Activated T-helper 2 cell treated with anti-CD3 and anti-CD28 coated beads, Interferon-gamma antibody, Interleukin-2, Interleukin-4, amounts not matched to agents 10 μg/mL and 5 μg/mL and 100 μg/mL, durations not matched to agents 14 hours and 24 hours and 36 hours (primary cell): ENCODE measurements around the gene RAB11FIP3. TPM values are rescaled to one million over a fixed set of nuclear protein-coding genes. Genes with fewer than 3 reads are reported as not detected.

Experiments used
- DNase-seq: peaks from one replicate; pipeline ENCODE4 v3.0.0; 2021; ENCODE audit warnings: low spot score
- H3K27ac Mint-ChIP-seq: one replicate; pipeline ENCODE4 v1.8.0; 2021; ENCODE audit warnings: mixed read lengths
- H3K27me3 Mint-ChIP-seq: one replicate; pipeline ENCODE4 v1.8.0; 2021; ENCODE audit warnings: low read depth, mixed read lengths
- H3K36me3 Mint-ChIP-seq: one replicate; pipeline ENCODE4 v1.8.0; 2021; ENCODE audit warnings: low read depth, mixed read lengths
- H3K4me1 Mint-ChIP-seq: one replicate; pipeline ENCODE4 v1.8.0; 2021; ENCODE audit warnings: low read depth, mixed read lengths
- H3K4me3 Mint-ChIP-seq: one replicate; pipeline ENCODE4 v1.8.0; 2021; ENCODE audit warnings: low read depth, mild to moderate bottlenecking, moderate library complexity, mixed read lengths
- H3K9me3 Mint-ChIP-seq: one replicate; pipeline ENCODE4 v1.8.0; 2021; ENCODE audit warnings: mixed read lengths
- intact Hi-C: fragments of 100-400 bp; cut with micrococcal nuclease; formaldehyde crosslinking; loops from one replicate; pipeline ENCODE4 v1.15.1; 2023
- total RNA-seq: library from RNA; stranded (reverse); gene quantifications from 2 replicates; pipeline ENCODE4 v1.2.3, GENCODE V29; 2022

Gene RAB11FIP3
- total RNA-seq, 1 donor from 2014 or later = 47.2 TPM

DNA sequence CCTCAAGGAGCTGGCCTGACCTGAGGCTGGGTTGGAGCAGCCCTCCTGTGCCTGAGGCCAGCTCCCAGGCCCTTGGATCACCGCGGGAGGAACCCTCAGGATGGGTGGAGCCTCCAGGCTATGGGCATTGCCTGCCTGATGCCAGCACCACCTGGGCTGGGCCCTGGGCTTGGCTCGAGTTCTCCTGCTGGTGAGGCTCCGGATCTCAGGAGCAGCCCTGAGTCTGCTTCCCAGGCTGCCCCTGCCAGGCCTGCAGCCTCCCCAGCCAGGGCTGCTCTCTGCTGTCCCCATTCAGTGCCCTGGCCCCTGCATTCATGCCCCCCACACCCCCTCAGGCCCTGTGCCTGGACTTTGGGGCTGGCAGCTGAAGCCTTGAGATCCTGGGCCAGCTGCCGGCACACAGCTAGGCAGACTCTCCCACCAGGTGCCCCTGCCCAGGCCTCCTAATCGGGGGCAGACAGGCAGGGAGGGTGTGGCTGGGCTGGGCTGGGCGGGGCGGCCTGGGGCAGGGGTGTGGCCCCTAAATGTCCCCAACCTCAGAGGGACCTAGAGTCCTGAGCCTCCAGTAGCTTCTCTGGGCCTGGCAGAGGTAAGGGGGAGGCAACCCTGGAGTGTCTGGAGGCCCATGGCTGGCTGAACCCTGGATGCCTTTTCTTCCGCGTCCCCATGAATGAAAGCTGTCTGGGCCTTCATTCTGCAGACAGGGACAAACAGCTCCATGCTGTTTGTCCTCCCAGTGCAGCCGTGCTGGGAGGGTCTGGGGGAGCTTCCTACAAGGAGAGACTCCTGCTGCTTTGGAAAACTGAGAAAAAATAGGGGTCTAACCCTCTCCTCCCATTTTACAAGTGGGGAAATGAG, 143.2 kb downstream of the RAB11FIP3 start:
- Mint-ChIP-seq H3K36me3 (no peaks in the 10 kb centered on the region), H3K4me1 (peaks cover 24% of the 10 kb centered on the region)
- intact Hi-C loops = loop anchor here (5.0 kb wide), 1 partner anchor 41 kb away; the partner anchor contains the start of gene CAPN15

DNA sequence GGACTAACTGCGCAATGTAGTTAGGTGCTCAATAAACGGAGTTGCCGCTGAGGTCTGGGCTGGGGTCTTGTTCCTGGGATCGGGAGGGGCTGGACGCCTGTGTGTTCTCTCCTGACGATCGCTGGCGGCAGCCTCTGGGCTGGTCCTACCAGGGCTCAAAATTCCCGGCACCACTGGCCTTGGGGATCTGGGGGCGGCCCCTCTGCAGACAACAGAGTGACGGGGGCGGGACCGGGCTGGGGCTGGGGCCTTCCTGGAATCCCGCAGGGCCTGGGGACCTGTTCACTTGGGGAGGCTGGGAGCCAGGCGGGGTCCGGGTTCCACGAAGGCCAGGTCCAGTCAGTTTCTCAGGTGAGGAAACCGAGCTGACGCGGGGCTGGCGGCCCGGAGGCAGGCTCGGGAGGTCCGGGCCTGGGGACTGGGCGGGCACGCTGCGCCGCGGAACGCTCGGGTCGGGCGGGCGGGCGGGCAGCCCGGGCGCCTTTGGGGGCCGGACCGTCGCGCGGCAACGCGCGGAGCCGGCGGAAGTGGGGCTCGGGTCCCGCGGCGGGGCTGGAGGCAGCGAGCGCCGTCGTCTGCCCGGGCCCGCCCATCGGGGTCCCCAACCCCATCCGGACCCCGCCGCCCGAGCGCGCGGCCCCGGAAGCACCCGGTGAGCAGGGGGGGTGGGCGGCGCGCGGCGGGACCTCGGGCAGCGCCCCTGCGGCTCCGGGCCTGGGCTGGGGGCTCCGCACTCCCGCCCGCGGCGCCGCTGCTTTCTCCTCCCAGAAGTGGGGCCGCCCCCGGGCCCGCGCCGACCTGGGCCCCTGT, 144.2 kb downstream of the RAB11FIP3 start, which contains the start of gene PIGQ:
Gene PIGQ (plus strand): TSS at position 524 of the 810 bp plus-strand sequence. CDS start 4,107 bp downstream, outside the sequence.
- no peaks in the 10 kb centered on the region for H3K9me3 Mint-ChIP-seq
- H3K27ac Mint-ChIP-seq = peak within 1 kb of the TSS; percentile 89
- no peaks in the 10 kb centered on the region for H3K36me3 Mint-ChIP-seq
- peak within 1 kb of the TSS; percentile 88 for H3K4me3 Mint-ChIP-seq
- intact Hi-C loops = loop anchor here (5.0 kb wide), 1 partner anchor 42 kb away; the partner anchor contains the start of gene CAPN15
- DNase-seq = peak; percentile 61
- no peaks in the 10 kb centered on the region for H3K27me3 Mint-ChIP-seq
- H3K4me1 Mint-ChIP-seq = peaks cover 24% of the 10 kb centered on the region

More for the DNA sequence above, 143.2 kb downstream of the RAB11FIP3 start:
- no peaks in the 10 kb centered on the region for H3K27me3 Mint-ChIP-seq
- H3K9me3 Mint-ChIP-seq = no peaks in the 10 kb centered on the region
- peak overlapping the region; percentile 88 for H3K4me3 Mint-ChIP-seq
- peak overlapping the region; percentile 89 for H3K27ac Mint-ChIP-seq
- no peak for DNase-seq

Other genes with a start within 250 kb of the RAB11FIP3 start
- 0.55 TPM in 1 of 2 replicates, not detected in the other for gene HBA1, start 249.0 kb upstream of the RAB11FIP3 start, total RNA-seq
- 0.39 and 0.62 TPM in 2 replicates for gene HBQ1, start 245.2 kb upstream of the RAB11FIP3 start, total RNA-seq
- 91.0 and 93.5 TPM in 2 replicates for gene LUC7L, start 196.2 kb upstream of the RAB11FIP3 start, total RNA-seq
- 30.3 TPM in 2 replicates for gene FAM234A, start 190.8 kb upstream of the RAB11FIP3 start, total RNA-seq
- 0.30 and 0.46 TPM in 2 replicates for gene RGS11, start 149.7 kb upstream of the RAB11FIP3 start, total RNA-seq
- 0.82 TPM in 1 of 2 replicates, not detected in the other for gene ARHGDIG, start 145.1 kb upstream of the RAB11FIP3 start, total RNA-seq
- not detected in 2 replicates for gene PDIA2, start 142.5 kb upstream of the RAB11FIP3 start, total RNA-seq
- 28.1 and 29.1 TPM in 2 replicates for gene AXIN1, start 72.9 kb upstream of the RAB11FIP3 start, total RNA-seq
- gene MRPL28, start 55.1 kb upstream of the RAB11FIP3 start, total RNA-seq = 92.5 and 92.9 TPM in 2 replicates
- gene PGAP6, start 43.7 kb upstream of the RAB11FIP3 start, total RNA-seq = 34.3 and 36.7 TPM in 2 replicates
- 78.4 and 84.2 TPM in 2 replicates for gene NME4, start 28.4 kb upstream of the RAB11FIP3 start, total RNA-seq
- 18.9 and 20.9 TPM in 2 replicates for gene DECR2, start 23.8 kb upstream of the RAB11FIP3 start, total RNA-seq
- 101 and 103 TPM in 2 replicates for gene CAPN15, start 102.1 kb downstream of the RAB11FIP3 start, total RNA-seq
- not detected in 2 replicates for gene PRR35, start 134.7 kb downstream of the RAB11FIP3 start, total RNA-seq
- 1.1 and 1.3 TPM in 2 replicates for gene NHLRC4, start 141.4 kb downstream of the RAB11FIP3 start, total RNA-seq
- 43.4 and 44.9 TPM in 2 replicates for gene PIGQ, start 144.3 kb downstream of the RAB11FIP3 start, total RNA-seq
- gene RAB40C, start 164.4 kb downstream of the RAB11FIP3 start, total RNA-seq = 13.4 and 16.2 TPM in 2 replicates
- 0.32 and 0.57 TPM in 2 replicates for gene WFIKKN1, start 205.3 kb downstream of the RAB11FIP3 start, total RNA-seq
- gene METTL26, start 210.7 kb downstream of the RAB11FIP3 start, total RNA-seq = 128 and 131 TPM in 2 replicates
- 62.6 and 63.1 TPM in 2 replicates for gene MCRIP2, start 216.2 kb downstream of the RAB11FIP3 start, total RNA-seq
- gene WDR90, start 223.7 kb downstream of the RAB11FIP3 start, total RNA-seq = 73.7 and 77.2 TPM in 2 replicates
- 156 and 158 TPM in 2 replicates for gene RHOT2, start 242.5 kb downstream of the RAB11FIP3 start, total RNA-seq